T47D (cell line): ENCODE data around the gene EIPR1.

Source experiments
- DNase-seq, 2 experiments: peaks; one replicate each; pipeline versions ENCODE4 v3.0.0 to v3.0.0-alpha.2; 2011 to 2012; ENCODE audit warnings: low read depth in 1 of 2, low spot score in 1 of 2
- JUND ChIP-seq: IDR thresholded peaks from 2 replicates; pipeline ENCODE4 v1.6.1; 2012; ENCODE audit warnings: low read depth
- in situ Hi-C: cut with HindIII; loops from 2 replicates; pipeline ENCODE4 v1.10.0; 2016; ENCODE audit warnings: low sequenced_read_pairs, low pct_unique_long_range_greater_than_20kb

EIPR1 gene

DNA sequence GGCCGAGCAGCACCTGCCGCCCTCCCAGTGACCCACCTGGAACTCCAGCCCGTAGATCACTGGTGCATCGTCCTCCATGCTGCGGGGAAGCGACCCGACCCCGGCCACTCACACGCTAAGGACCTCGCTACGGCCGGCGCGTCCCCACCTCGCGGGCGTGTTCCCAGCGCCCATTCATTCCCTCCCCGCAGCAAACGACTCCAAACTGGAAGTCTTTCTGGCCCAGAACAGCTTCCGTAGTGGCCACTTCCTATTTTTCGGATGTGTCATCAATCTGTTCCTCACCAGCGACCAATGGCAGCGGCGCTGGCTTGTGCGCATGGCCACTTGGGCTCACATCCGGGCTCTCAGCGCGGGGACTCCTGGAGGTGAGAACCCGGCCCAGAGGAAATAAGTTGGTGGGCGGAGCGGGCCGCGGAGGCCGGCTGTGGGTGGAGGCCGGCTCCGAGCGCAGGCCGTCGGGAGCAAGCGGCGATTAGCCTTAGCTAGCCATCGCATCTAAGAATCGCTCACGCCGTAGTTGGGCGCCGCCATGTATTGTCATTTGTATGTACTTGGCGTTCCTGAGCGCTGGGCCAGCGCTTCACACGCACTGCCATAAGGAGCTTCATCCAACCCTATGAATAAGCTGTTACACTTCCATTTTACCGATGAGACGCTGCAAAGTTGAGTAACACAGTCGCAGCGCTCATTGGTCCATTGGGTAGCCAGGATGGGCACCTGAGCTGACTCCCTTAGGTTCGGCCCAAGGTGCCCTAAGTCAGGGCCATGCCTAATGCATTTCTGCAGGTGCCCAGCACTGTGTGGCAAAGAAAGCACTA is at the start of gene EIPR1:
Gene EIPR1, minus strand, starts transcription at position 207 of the 821 bp plus-strand sequence. Its CDS starts 129 bp downstream, at position 78.
- in situ Hi-C loops = no loop called here
- DNase-seq = peak; percentile 95 to 97
- TF ChIP-seq JUND = no peak

DNA sequence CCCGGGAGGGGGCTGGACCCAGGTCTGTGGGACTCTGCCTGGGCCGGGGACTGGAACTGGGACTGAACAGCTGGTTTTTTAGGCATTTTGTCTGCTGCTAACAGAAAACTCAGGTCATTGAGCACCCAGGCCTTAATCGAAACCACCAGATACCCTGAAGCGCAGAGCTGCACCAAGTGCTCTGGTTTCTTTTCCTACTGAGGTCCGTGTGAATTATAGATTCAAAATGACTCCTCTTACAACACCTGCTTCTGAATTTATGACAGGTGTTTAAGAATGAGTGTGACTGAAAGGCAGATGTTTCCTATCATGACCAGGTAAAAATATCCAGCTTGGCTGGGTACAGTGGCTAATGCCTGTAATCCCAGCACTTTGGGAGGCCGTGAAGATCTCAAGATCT is 49.7 kb upstream of the EIPR1 start:
- in situ Hi-C loops = no loop called here
- no peak for DNase-seq
- no peak for TF ChIP-seq JUND

GRCh38 chr2:3426615-3427014 is 49.0 kb upstream of the EIPR1 start:
- no peak for TF ChIP-seq JUND
- DNase-seq = no peak
- in situ Hi-C loops = no loop called here

GRCh38 chr2:3424171-3424795 is 46.7 kb upstream of the EIPR1 start:
- in situ Hi-C loops = no loop called here
- no peak for TF ChIP-seq JUND
- DNase-seq = no peak

DNA sequence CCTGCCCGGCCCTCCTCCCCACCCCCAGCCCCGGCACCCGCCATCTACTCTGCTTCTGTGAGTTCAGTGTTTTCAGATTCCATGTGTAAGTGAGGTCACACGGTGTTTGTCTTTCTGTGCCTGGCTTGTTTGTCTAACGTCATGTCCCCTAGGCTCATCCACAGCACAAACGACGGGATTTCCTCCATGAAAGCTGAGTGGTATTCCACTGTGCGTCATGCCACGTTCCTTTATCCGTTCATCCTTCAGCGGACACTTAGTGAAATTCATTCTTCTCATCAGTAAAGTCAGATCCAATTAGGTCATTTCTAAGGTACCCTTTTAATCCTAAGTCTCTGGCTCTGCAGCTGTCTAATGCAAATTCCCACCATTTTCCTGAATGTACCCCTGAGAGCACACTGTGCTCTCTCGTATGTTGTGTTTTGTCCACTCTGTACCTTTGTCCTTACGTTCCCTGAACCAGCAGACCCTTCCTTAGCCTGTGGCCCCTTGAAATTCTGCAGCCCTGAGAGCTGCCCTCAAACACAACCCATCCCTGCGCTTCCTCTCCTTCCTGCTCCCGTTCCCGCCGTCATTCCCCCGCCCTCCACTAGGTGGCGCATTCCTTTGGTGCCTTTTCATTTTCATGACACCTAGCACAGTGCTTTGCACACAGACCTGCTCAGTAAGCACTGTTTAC is 46.0 kb upstream of the EIPR1 start:
- no peak for TF ChIP-seq JUND
- DNase-seq = peak; percentile 60 to 66
- in situ Hi-C loops = no loop called here

DNA sequence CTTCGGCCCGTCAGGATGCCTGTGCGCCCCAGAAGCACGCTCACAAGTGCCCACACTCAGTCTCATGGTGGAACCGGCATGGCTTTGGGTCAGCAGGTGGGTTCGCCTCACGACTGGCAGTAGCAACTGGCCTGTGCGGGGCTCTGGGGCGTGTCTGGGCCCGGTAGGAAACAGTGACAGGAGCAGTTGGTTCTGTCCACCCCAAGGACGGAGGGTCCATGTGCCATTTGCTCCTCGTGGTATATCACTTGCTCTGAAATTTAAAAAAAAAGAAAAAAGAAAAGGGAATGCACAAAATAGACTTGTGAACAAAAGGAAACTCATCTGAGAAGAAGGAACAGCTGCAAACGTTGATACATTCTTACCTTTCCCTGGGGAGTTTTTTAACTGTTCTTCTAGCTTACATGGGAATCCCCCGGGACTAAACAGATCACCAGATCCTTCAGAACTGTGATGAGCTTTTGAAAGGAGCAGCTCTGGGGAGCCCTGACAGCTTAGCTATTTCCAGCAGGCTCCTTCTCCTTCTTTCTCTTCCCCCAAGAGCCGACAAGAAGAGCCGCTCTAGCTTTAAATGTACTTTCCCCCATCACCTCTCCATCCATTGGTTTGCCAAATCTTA is 44.7 kb upstream of the EIPR1 start:
- DNase-seq = no peak
- TF ChIP-seq JUND = no peak
- in situ Hi-C loops = no loop called here

- DNase-seq = no peak
- TF ChIP-seq JUND = no peak
- in situ Hi-C loops = no loop called here
Measured at GRCh38 chr2:3421580-3421979, 44.0 kb upstream of the EIPR1 start.

DNA sequence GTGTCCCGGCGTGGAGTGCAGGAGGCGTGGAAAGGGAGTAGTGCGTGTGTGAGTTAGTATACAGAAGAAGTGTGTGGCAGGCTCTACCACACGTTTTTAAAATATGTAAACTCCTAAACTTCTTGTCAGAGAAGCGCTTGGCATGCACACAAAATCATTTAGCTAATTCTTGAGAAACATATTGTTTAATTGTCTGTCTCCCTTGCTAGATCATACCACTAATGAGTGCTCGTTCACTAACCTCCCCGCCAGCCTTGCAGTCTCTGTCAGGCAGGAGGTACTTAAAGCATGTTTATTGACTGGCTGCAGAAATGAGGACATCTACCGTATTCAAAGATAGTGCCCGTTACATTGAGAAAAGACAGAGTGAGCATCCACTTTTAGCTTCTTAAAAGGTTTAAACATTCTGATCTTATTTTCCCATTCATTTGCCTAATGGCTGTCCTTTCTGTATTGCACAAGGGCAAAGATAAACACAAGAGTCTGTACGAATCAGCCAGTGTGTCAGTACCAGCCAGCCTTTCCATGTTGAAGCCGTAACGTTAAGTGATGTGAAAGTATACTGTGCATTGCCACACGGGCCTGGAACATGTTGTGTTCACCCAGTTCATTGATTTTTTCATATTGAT is 43.3 kb upstream of the EIPR1 start:
- in situ Hi-C loops = no loop called here
- no peak for TF ChIP-seq JUND
- DNase-seq = no peak

DNA sequence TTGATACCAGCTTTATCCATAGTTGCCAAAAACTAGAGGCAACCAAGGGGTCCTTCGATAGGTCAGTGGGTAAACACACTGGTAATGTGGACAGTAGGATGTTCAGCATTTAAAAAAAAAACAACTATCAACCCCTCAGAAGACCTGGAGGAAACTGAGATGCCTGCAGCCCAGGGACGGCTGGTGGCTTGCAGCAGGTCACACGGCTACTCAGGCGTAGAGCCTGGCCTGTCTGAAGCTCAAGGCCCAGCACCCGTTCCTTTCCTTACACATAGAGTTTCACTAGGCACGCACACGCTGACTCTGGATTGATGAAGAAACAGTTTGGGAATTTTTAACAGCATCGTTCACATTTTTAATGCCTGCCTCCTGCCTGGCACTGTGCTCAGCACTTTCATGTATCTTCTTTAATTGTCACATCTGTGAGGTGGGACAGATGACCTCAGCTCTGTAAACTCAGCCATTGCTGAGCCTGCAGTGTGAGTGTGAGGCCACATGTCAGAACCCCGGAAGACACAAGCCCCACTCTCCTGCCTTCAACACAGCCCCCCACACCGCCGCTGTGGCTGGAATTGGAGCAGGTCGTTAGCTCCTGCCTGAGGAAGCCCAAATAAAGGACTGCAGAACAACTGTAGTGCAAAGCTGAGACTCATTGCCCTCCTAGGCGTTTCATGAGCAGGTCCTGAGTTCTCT is 42.6 kb upstream of the EIPR1 start:
- DNase-seq = no peak
- no peak for TF ChIP-seq JUND
- in situ Hi-C loops = no loop called here

DNA sequence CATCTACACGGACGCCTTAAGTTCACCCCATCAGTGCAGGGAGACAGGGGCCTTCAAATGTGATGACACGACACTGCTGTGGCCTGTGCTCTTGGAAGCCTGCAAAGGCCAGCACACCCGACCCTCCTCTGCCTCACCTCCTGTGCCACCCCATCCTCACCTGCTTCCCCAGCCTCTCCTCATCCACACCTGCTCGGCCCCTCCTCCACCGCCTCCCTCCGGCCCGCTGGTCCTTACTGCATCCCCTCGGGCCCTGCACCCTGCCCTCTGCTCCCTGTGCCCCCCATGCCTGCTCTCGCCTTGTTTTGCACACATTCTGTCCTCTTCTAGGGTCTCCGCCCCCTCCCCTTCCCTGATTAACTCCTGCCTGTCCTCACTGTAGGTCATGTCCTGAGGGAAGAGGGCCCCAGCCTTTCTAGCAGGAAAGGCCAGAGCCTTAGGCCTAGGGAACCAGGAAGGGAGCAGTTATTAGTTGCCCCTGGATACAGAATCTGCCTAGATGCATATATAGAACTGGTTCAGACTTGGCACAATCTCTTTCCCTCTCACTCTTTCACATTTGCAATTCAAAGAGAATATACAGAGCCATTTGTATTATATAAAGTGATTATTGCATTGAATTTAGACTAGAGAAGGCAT is 41.3 kb upstream of the EIPR1 start:
- in situ Hi-C loops = no loop called here

GRCh38 chr2:3414133-3414860 is 36.7 kb upstream of the EIPR1 start:
- no peak for DNase-seq
- TF ChIP-seq JUND = no peak
- in situ Hi-C loops = no loop called here

More for the DNA sequence above, 41.3 kb upstream of the EIPR1 start:
- DNase-seq = no peak
- TF ChIP-seq JUND = no peak
